Small intestine (tissue), 7 donors: ENCODE data around the gene LAMA2. TPM values are rescaled to one million over a fixed set of nuclear protein-coding genes. Genes with fewer than 3 reads are reported as not detected.

Experiments
- DNase-seq, 2 donors: peaks; one replicate each; pipeline versions ENCODE4 v3.0.0 to v3.0.0-alpha.2; 2013
- FAIRE-seq: peaks from 2 replicates; lab custom pipeline; 2012; peaks lifted over from hg19 to GRCh38; lab: Jason Lieb, UNC
- H3K27ac ChIP-seq, 3 donors: one replicate each; pipeline ENCODE4 v1.5.1; 2013; ENCODE audit warnings: low read length in 2 of 3, mild to moderate bottlenecking in 2 of 3, control low read depth in 1 of 3, inconsistent platforms in 1 of 3, low read depth in 1 of 3, moderate library complexity in 1 of 3
- H3K27me3 ChIP-seq, 3 donors: one replicate each; pipeline ENCODE4 v1.6.1; 2013; ENCODE audit warnings: low read length in 3 of 3, inconsistent platforms in 1 of 3; ENCODE audit not compliant: control insufficient read depth in 3 of 3, insufficient read depth in 3 of 3
- H3K36me3 ChIP-seq, 3 donors: one replicate each; pipeline ENCODE4 v1.6.1; 2013; ENCODE audit warnings: low read length in 3 of 3, inconsistent platforms in 1 of 3, low read depth in 1 of 3, mild to moderate bottlenecking in 1 of 3, moderate library complexity in 1 of 3; ENCODE audit not compliant: control insufficient read depth in 3 of 3, insufficient read depth in 2 of 3
- H3K4me1 ChIP-seq, 3 donors: one replicate each; pipeline ENCODE4 v1.6.1; 2013; ENCODE audit warnings: low read length in 2 of 3, inconsistent platforms in 1 of 3, low read depth in 1 of 3, mild to moderate bottlenecking in 1 of 3, moderate library complexity in 1 of 3; ENCODE audit not compliant: control insufficient read depth in 3 of 3, insufficient read depth in 2 of 3
- H3K4me3 ChIP-seq, 3 donors: one replicate each; pipeline ENCODE4 v1.5.1; 2013; ENCODE audit warnings: low read length in 3 of 3, control low read depth in 1 of 3, inconsistent platforms in 1 of 3, low read depth in 1 of 3, mild to moderate bottlenecking in 1 of 3, moderate library complexity in 1 of 3
- H3K9me3 ChIP-seq, 2 donors: one replicate each; pipeline ENCODE4 v1.6.1; 2013; ENCODE audit warnings: low read depth in 1 of 2, low read length in 1 of 2; ENCODE audit not compliant: control insufficient read depth in 2 of 2, insufficient read depth in 1 of 2
- WGBS, 3 donors: extraction: QIAGEN DNeasy Blood & Tissue Kit; methylation state at CpG; one replicate each; pipeline ENCODE4 v1.1.7; 2013; 5-methylcytosine and 5-hydroxymethylcytosine counted together
- polyA plus RNA-seq, 4 donors: library from polyadenylated mRNA; stranded (reverse) in 3 of 4; unstranded in 1 of 4; fragments of 200-250 nt in 3 of 4; fragments of 120-200 nt in 1 of 4; gene quantifications; one replicate each; pipeline versions ENCODE4 v1.2.1 to v1.2.3, GENCODE V29; 2013
- donor health status: healthy with polysubstance abuse.
- donor health status: control.
- donor health status: control.
- donor health status: Bipolar disorder and iron deficiency.
- donor health status: healthy.

Gene LAMA2
- polyA plus RNA-seq, 4 donors, result 0.67 to 12.7 (median 1.1) TPM

GRCh38 chr6:129500958-129501739, 618.2 kb downstream of the LAMA2 start:
- 74% methylated on average over 13 of the region's 13 CpGs for WGBS, 3 donors
- DNase-seq (peak; percentile 15 to 28), FAIRE-seq (no peak)
- Histone ChIP-seq H3K4me1 (peaks cover 0 to 6% (median 0%) of the 10 kb centered on the region in 3 donors), H3K9me3 (no peaks in the 10 kb centered on the region), H3K27ac (no peak overlapping the region), H3K27me3 (no peaks in the 10 kb centered on the region), H3K4me3 (no peak overlapping the region), H3K36me3 (no peaks in the 10 kb centered on the region)

DNA sequence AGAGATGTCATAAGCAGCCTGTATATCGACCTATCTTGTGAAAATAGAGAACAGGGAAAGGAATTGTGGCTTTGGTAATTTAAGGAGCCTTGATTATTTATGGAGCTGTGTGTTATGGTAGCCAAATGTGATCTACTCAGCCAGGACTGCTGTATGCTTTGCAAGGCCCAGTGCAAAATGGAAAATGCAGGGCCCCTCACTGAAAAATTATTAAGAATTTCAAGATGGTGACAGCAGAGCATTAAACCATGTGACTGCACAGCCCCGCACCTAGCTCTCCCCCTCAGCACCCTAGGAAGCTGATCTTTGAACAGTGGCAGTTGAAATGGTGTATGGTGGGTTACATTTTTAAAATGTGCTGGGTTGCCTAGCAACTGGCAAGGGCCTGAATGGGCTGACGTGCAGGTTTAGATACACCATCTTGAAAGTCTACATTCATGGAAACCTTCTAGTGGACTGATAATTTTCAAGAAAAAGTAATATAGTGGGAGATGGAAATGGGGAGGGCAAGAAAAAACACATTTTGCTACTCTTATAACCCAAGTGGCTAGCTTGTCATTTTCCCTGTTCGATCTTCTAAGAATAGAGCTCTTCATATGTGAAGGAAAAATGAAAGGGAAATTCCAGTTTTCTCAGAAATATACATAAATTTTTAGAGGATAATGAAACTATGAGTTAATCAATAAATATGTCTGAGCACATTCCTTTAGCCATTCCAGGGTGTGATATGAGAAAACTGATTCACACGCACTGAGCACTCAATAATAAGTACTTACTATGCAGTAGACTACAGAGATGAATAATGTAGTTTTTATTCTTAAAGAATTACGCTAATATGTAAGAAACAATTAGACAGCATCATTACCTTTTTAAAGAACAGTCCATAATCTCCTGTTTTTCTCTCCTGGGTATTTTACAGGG, 619.1 kb downstream of the LAMA2 start:
- 83 to 86% (median 85%) methylated on average over 6 of the region's 6 CpGs for WGBS, 3 donors
- H3K36me3 ChIP-seq, result no peaks in the 10 kb centered on the region
- H3K27ac ChIP-seq, result no peak overlapping the region
- FAIRE-seq, result no peak
- H3K9me3 ChIP-seq, result no peaks in the 10 kb centered on the region
- no peaks in the 10 kb centered on the region for H3K27me3 ChIP-seq
- DNase-seq, result no peak
- peaks cover 0 to 6% (median 0%) of the 10 kb centered on the region in 3 donors for H3K4me1 ChIP-seq
- no peak overlapping the region for H3K4me3 ChIP-seq

- no peaks in the 10 kb centered on the region for H3K36me3 ChIP-seq
- H3K4me3 ChIP-seq, result no peak overlapping the region
- no peak for DNase-seq
- no peaks in the 10 kb centered on the region for H3K9me3 ChIP-seq
- no peaks in the 10 kb centered on the region for H3K27me3 ChIP-seq
- FAIRE-seq, result no peak
- 86 to 91% (median 87%) methylated on average over 2 of the region's 2 CpGs for WGBS, 3 donors
- no peak overlapping the region for H3K27ac ChIP-seq
- H3K4me1 ChIP-seq, result no peaks in the 10 kb centered on the region
Measured at GRCh38 chr6:129504456-129504855, 621.5 kb downstream of the LAMA2 start.

GRCh38 chr6:129507059-129507807, 624.3 kb downstream of the LAMA2 start:
- H3K36me3 ChIP-seq, result no peaks in the 10 kb centered on the region
- H3K4me3 ChIP-seq, result no peak overlapping the region
- FAIRE-seq, result no peak
- no peaks in the 10 kb centered on the region for H3K27me3 ChIP-seq
- no peaks in the 10 kb centered on the region for H3K4me1 ChIP-seq
- H3K27ac ChIP-seq, result no peak overlapping the region
- DNase-seq, result no peak
- 42 to 73% (median 62%) methylated on average over 5 of the region's 5 CpGs for WGBS, 3 donors
- H3K9me3 ChIP-seq, result no peaks in the 10 kb centered on the region

DNA sequence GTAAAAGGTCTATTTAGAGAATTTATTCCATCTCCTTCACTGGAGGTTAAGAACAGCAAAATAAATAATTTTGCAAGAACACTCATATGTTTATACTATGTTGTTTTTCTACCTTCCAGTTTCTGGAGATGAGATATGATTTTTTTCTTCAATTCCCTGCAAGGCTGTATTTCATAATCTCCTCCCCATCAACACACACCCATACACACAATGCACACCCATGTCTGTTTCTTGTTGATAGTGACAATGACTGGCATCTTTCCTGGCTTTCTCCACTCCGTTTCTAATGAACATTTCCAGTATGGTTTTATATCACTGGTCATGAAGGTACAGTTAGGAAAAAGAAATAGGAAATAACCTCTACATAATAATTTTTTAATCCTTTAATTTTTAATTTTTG, 624.9 kb downstream of the LAMA2 start:
- H3K36me3 ChIP-seq, result no peaks in the 10 kb centered on the region
- FAIRE-seq, result no peak
- no peak overlapping the region for H3K27ac ChIP-seq
- DNase-seq, result no peak
- H3K27me3 ChIP-seq, result no peaks in the 10 kb centered on the region
- H3K4me3 ChIP-seq, result no peak overlapping the region
- WGBS, 3 donors, result 42 to 57% (median 53%) methylated on average over 1 of the region's 1 CpG
- no peaks in the 10 kb centered on the region for H3K4me1 ChIP-seq
- H3K9me3 ChIP-seq, result no peaks in the 10 kb centered on the region

- Histone ChIP-seq H3K27ac (no peak overlapping the region), H3K4me3 (no peak overlapping the region), H3K9me3 (no peaks in the 10 kb centered on the region), H3K4me1 (no peaks in the 10 kb centered on the region), H3K36me3 (no peaks in the 10 kb centered on the region), H3K27me3 (no peaks in the 10 kb centered on the region)
- no peak for DNase-seq
- 67 to 73% (median 71%) methylated on average over 4 of the region's 4 CpGs for WGBS, 3 donors
- no peak for FAIRE-seq
Measured at GRCh38 chr6:129508477-129509145, 625.7 kb downstream of the LAMA2 start.

- no peaks in the 10 kb centered on the region for H3K4me1 ChIP-seq
- no peak overlapping the region for H3K27ac ChIP-seq
- no peak overlapping the region for H3K4me3 ChIP-seq
- no peak for DNase-seq
- FAIRE-seq, result no peak
- no peaks in the 10 kb centered on the region for H3K9me3 ChIP-seq
- WGBS, 3 donors, result 58 to 84% (median 81%) methylated on average over 2 of the region's 2 CpGs
- H3K36me3 ChIP-seq, result no peaks in the 10 kb centered on the region
- H3K27me3 ChIP-seq, result no peaks in the 10 kb centered on the region
Measured at GRCh38 chr6:129510950-129511349, 628.0 kb downstream of the LAMA2 start.
